Naive B cell (primary cell): ENCODE results near the gene ANKRD13D. TPM values are rescaled to one million over a fixed set of nuclear protein-coding genes. Genes with fewer than 3 reads are reported as not detected.
A peak's percentile ranks its signal among the peaks of the same experiment; 100 is the strongest.

Experiments used
- ATAC-seq, 2 donors: fragments of 150-1000 bp; cut with Tn5 transposase; 2 replicates each; pipeline ENCODE4 v1.10.0; 2021; ENCODE audit warnings: low read depth in 2 of 2, mild to moderate bottlenecking in 2 of 2, moderate library complexity in 2 of 2
- DNase-seq: peaks from one replicate; pipeline ENCODE4 v3.0.0; 2022
- H3K27ac Mint-ChIP-seq, 6 donors: one replicate each; pipeline ENCODE4 v1.8.0; 2020 to 2022; ENCODE audit warnings: mild to moderate bottlenecking in 6 of 6, mixed read lengths in 6 of 6, moderate library complexity in 5 of 6, inconsistent platforms in 2 of 6
- H3K27me3 Mint-ChIP-seq, 3 donors: one replicate each; pipeline ENCODE4 v1.8.0; 2021 to 2022; ENCODE audit warnings: mixed read lengths in 3 of 3, mild to moderate bottlenecking in 1 of 3
- H3K36me3 Mint-ChIP-seq, 2 donors: one replicate each; pipeline ENCODE4 v1.8.0; 2020 to 2022; ENCODE audit warnings: mixed read lengths in 2 of 2, inconsistent platforms in 1 of 2, mild to moderate bottlenecking in 1 of 2
- H3K4me1 Mint-ChIP-seq, 3 donors: one replicate each; pipeline ENCODE4 v1.8.0; 2020 to 2022; ENCODE audit warnings: mixed read lengths in 3 of 3, inconsistent platforms in 1 of 3, mild to moderate bottlenecking in 1 of 3, moderate library complexity in 1 of 3
- H3K4me3 Mint-ChIP-seq, 8 donors: one replicate each; pipeline ENCODE4 v1.8.0; 2020 to 2022; ENCODE audit warnings: mild to moderate bottlenecking in 8 of 8, mixed read lengths in 8 of 8, moderate library complexity in 8 of 8, inconsistent platforms in 2 of 8
- H3K9me3 Mint-ChIP-seq, 7 donors: one replicate each; pipeline ENCODE4 v1.8.0; 2020 to 2022; ENCODE audit warnings: mixed read lengths in 7 of 7, mild to moderate bottlenecking in 5 of 7, inconsistent platforms in 2 of 7, moderate library complexity in 1 of 7
- polyA plus RNA-seq, 6 donors: library from polyadenylated mRNA; unstranded; fragments of 300-500 nt; fragmentation: Illumina TruSeq; gene quantifications; one replicate each; pipeline ENCODE4 v1.2.3, GENCODE V29; 2021; ENCODE audit warnings: low read depth in 6 of 6

The ANKRD13D gene
- polyA plus RNA-seq, 6 donors from 2014 or later = 3.5 to 18.4 (median 8.4) TPM

- peaks cover 31 to 47% (median 41%) of the 10 kb centered on the region in 3 donors for H3K4me1 Mint-ChIP-seq
- no peaks in the 10 kb centered on the region for H3K9me3 Mint-ChIP-seq
- H3K27ac Mint-ChIP-seq = peak overlapping the region; percentile 97 to 99 (median 98)
- ATAC-seq (no peak), DNase-seq (no peak)
- peaks cover 3 to 8% of the 10 kb centered on the region in 2 donors for H3K36me3 Mint-ChIP-seq
- peak overlapping the region; percentile 79 to 92 (median 84) for H3K4me3 Mint-ChIP-seq
- H3K27me3 Mint-ChIP-seq = no peaks in the 10 kb centered on the region
Measured at GRCh38 chr11:67287355-67288197, 1.5 kb upstream of the ANKRD13D start.

- H3K36me3 Mint-ChIP-seq = peaks cover 8 to 12% of the 10 kb centered on the region in 2 donors
- H3K4me1 Mint-ChIP-seq = peaks cover 36 to 52% (median 46%) of the 10 kb centered on the region in 3 donors
- no peaks in the 10 kb centered on the region for H3K9me3 Mint-ChIP-seq
- no peaks in the 10 kb centered on the region for H3K27me3 Mint-ChIP-seq
- H3K4me3 Mint-ChIP-seq = peak overlapping the region; percentile 79 to 92 (median 84)
- DNase-seq (no peak), ATAC-seq (no peak)
- H3K27ac Mint-ChIP-seq = peak overlapping the region; percentile 97 to 99 (median 98)
Measured at GRCh38 chr11:67288198-67288451, 978 bp upstream of the ANKRD13D start.

GRCh38 chr11:67288452-67289225, 464 bp upstream of the ANKRD13D start:
- peaks cover 8 to 12% of the 10 kb centered on the region in 2 donors for H3K36me3 Mint-ChIP-seq

GRCh38 chr11:67289651-67290479, 762 bp downstream of the ANKRD13D start:
- ATAC-seq (no peak), DNase-seq (no peak)
- no peaks in the 10 kb centered on the region for H3K27me3 Mint-ChIP-seq
- peak overlapping the region; percentile 20 to 97 (median 68) for H3K27ac Mint-ChIP-seq
- H3K9me3 Mint-ChIP-seq = peaks cover 0 to 2% (median 0%) of the 10 kb centered on the region in 7 donors
- peaks cover 33 to 48% (median 45%) of the 10 kb centered on the region in 3 donors for H3K4me1 Mint-ChIP-seq
- H3K36me3 Mint-ChIP-seq = peaks cover 8 to 12% of the 10 kb centered on the region in 2 donors
- H3K4me3 Mint-ChIP-seq = peak overlapping the region; percentile 78 to 93 (median 91)

More at GRCh38 chr11:67288452-67289225, 464 bp upstream of the ANKRD13D start:
- H3K27me3 Mint-ChIP-seq = no peaks in the 10 kb centered on the region
- ATAC-seq (peak; percentile 75 to 76), DNase-seq (peak; percentile 95)
- peak overlapping the region; percentile 97 to 99 (median 98) for H3K27ac Mint-ChIP-seq
- no peaks in the 10 kb centered on the region for H3K9me3 Mint-ChIP-seq
- peak overlapping the region; percentile 79 to 92 (median 84) for H3K4me3 Mint-ChIP-seq
- H3K4me1 Mint-ChIP-seq = peaks cover 37 to 52% (median 48%) of the 10 kb centered on the region in 3 donors

GRCh38 chr11:67290801-67291200, 1.7 kb downstream of the ANKRD13D start:
- H3K4me1 Mint-ChIP-seq = peaks cover 33 to 48% (median 45%) of the 10 kb centered on the region in 3 donors

GRCh38 chr11:67291481-67292381, 2.6 kb downstream of the ANKRD13D start:
- ATAC-seq (no peak), DNase-seq (no peak)
- Mint-ChIP-seq H3K27me3 (no peaks in the 10 kb centered on the region), H3K4me1 (peaks cover 28 to 47% (median 42%) of the 10 kb centered on the region in 3 donors), H3K27ac (peak overlapping the region in 1 of 6 donors; percentile 42), H3K4me3 (peak overlapping the region in 5 of 8 donors; percentile 19 to 73 (median 56)), H3K9me3 (peaks cover under 1 to 17% (median 10%) of the 10 kb centered on the region in 7 donors), H3K36me3 (peaks cover 17 to 22% of the 10 kb centered on the region in 2 donors)

More at GRCh38 chr11:67290801-67291200, 1.7 kb downstream of the ANKRD13D start:
- Mint-ChIP-seq H3K9me3 (peaks cover 0 to 10% (median 2%) of the 10 kb centered on the region in 7 donors), H3K27ac (peak overlapping the region in 2 of 6 donors; percentile 57 to 76), H3K36me3 (peaks cover 8 to 13% of the 10 kb centered on the region in 2 donors), H3K4me3 (peak overlapping the region in 6 of 8 donors; percentile 16 to 93 (median 84)), H3K27me3 (no peaks in the 10 kb centered on the region)
- DNase-seq = no peak
- no peak for ATAC-seq

GRCh38 chr11:67292671-67293070, 3.6 kb downstream of the ANKRD13D start:
- ATAC-seq (no peak), DNase-seq (no peak)
- no peaks in the 10 kb centered on the region for H3K27me3 Mint-ChIP-seq
- peaks cover 21 to 22% of the 10 kb centered on the region in 2 donors for H3K36me3 Mint-ChIP-seq
- peak overlapping the region in 3 of 6 donors; percentile 0 to 78 (median 14) for H3K27ac Mint-ChIP-seq
- H3K9me3 Mint-ChIP-seq = peaks cover 4 to 20% (median 13%) of the 10 kb centered on the region in 7 donors
- peaks cover 23 to 38% (median 33%) of the 10 kb centered on the region in 3 donors for H3K4me1 Mint-ChIP-seq
- H3K4me3 Mint-ChIP-seq = peak overlapping the region in 2 of 8 donors; percentile 7 to 73

GRCh38 chr11:67293090-67293489, 4.0 kb downstream of the ANKRD13D start:
- H3K4me3 Mint-ChIP-seq = peak overlapping the region in 2 of 8 donors; percentile 7 to 73
- no peak for DNase-seq
- no peak for ATAC-seq
- peak overlapping the region in 1 of 6 donors; percentile 0 for H3K27ac Mint-ChIP-seq
- H3K36me3 Mint-ChIP-seq = peaks cover 20 to 22% of the 10 kb centered on the region in 2 donors
- H3K27me3 Mint-ChIP-seq = no peaks in the 10 kb centered on the region
- peaks cover 19 to 37% (median 29%) of the 10 kb centered on the region in 3 donors for H3K4me1 Mint-ChIP-seq
- peaks cover 4 to 20% (median 13%) of the 10 kb centered on the region in 7 donors for H3K9me3 Mint-ChIP-seq

GRCh38 chr11:67295846-67296245, 6.7 kb downstream of the ANKRD13D start:
- H3K4me1 Mint-ChIP-seq = peaks cover 14 to 29% (median 17%) of the 10 kb centered on the region in 3 donors
- H3K27ac Mint-ChIP-seq = peak overlapping the region in 1 of 6 donors; percentile 24

GRCh38 chr11:67298786-67299185, 9.7 kb downstream of the ANKRD13D start:
- Mint-ChIP-seq H3K4me3 (no peak overlapping the region), H3K27me3 (no peaks in the 10 kb centered on the region), H3K36me3 (peaks cover 21 to 23% of the 10 kb centered on the region in 2 donors), H3K27ac (no peak overlapping the region), H3K9me3 (peaks cover 4 to 20% (median 13%) of the 10 kb centered on the region in 7 donors), H3K4me1 (peaks cover 5 to 15% (median 9%) of the 10 kb centered on the region in 3 donors)
- DNase-seq (no peak), ATAC-seq (no peak)

More at GRCh38 chr11:67295846-67296245, 6.7 kb downstream of the ANKRD13D start:
- DNase-seq (no peak), ATAC-seq (no peak)
- Mint-ChIP-seq H3K9me3 (peaks cover 4 to 20% (median 13%) of the 10 kb centered on the region in 7 donors), H3K36me3 (peaks cover 28 to 29% of the 10 kb centered on the region in 2 donors), H3K4me3 (no peak overlapping the region), H3K27me3 (no peaks in the 10 kb centered on the region)

GRCh38 chr11:67299471-67300191, 10.5 kb downstream of the ANKRD13D start:
- H3K4me3 Mint-ChIP-seq = peak overlapping the region in 1 of 8 donors; percentile 16
- peaks cover 21 to 23% of the 10 kb centered on the region in 2 donors for H3K36me3 Mint-ChIP-seq
- DNase-seq = no peak
- peaks cover 5 to 16% (median 9%) of the 10 kb centered on the region in 3 donors for H3K4me1 Mint-ChIP-seq
- no peaks in the 10 kb centered on the region for H3K27me3 Mint-ChIP-seq
- no peak overlapping the region for H3K27ac Mint-ChIP-seq
- ATAC-seq = no peak
- H3K9me3 Mint-ChIP-seq = peaks cover 4 to 19% (median 13%) of the 10 kb centered on the region in 7 donors
